Activated T-cell treated with anti-CD3 and anti-CD28 coated beads for 4 hours (primary cell): ENCODE results near the gene ARRDC5.
"Not testable (repeated sequence)": the region's sequence is repeated elsewhere in the genome, so short reads cannot be mapped to it uniquely, and the experiment has no call there.

Experiments used
- DNase-seq: peaks from one replicate; pipeline ENCODE4 v3.0.0-alpha.2; 2020

ARRDC5 gene

GRCh38 chr19:4909897-4910593 lies 7.3 kb upstream of the ARRDC5 start:
- peak; percentile 88 for DNase-seq

- DNase-seq: no peak
Measured at GRCh38 chr19:4909156-4909896, 6.6 kb upstream of the ARRDC5 start, which contains the start of gene UHRF1. TSS of gene UHRF1 (plus strand) at chr19:4909501. CDS start at chr19:4910886, 1,385 bp downstream.

DNA sequence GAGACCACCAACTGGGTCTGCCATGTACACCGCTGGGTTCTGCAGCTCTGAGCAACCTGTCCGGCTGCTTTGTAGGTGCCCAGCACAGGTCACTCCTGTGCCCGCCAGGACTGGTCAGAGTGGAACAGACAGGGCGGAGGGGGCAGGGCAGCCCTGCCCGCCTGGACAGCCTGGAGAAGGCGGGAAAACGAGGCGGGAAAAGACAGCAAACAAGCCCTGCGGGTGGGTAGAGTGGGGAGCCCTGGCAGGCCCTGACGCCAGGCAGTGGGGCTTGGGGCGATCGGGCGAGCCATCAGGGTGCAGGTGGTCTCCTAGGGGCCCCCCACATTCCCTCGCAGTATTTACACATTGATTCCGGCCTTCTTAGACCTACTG lies 6.1 kb upstream of the ARRDC5 start:
- DNase-seq: no peak

DNA sequence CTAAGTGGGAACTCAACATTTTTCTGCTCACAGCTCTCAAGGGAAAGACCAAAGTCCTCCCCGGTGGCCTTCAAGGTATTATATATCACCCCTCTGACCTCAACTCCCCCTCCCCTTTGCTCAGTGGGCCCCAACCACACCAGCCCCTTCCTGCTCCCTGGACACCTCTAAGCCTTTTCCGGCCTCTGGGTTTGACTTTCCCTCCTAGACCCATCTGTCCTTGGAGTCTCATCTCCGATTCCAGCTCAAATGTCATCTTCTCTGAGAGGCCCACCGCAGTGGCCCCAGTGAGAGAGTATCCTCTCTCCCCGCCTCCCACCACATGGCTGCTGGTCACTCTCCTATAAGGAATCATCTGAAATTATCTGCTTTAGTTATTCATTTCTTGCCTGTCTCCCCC lies 5.7 kb upstream of the ARRDC5 start:
- DNase-seq: no peak

GRCh38 chr19:4906963-4907362 lies 4.3 kb upstream of the ARRDC5 start:
- DNase-seq: no peak

GRCh38 chr19:4904481-4904880 lies 1.8 kb upstream of the ARRDC5 start:
- no peak for DNase-seq

- not testable (repeated sequence) for DNase-seq
Measured at GRCh38 chr19:4900879-4901278, 1.8 kb downstream of the ARRDC5 start.

GRCh38 chr19:4897146-4897545 lies 5.5 kb downstream of the ARRDC5 start:
- DNase-seq: no peak

DNA sequence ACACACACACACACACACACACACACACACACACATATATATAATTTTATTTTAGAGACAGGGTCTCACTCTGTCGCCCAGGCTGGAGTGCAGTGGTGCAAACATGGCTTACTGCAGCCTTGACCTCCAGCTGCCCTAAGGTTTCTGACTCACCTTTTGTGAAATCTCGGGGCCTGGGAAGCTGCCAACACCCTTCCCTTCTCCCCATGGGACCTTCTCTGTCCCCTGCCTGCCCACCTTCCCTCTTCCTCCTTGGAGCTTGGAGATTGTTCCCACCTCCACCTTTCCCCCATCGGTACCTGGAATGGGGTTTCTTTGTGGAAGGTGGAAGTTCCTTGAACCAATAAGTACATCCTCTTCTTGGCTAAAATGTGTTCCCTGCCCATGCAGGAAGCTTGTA lies 6.3 kb downstream of the ARRDC5 start:
- no peak for DNase-seq

GRCh38 chr19:4892962-4893361 lies 9.7 kb downstream of the ARRDC5 start:
- DNase-seq: not testable (repeated sequence)

DNA sequence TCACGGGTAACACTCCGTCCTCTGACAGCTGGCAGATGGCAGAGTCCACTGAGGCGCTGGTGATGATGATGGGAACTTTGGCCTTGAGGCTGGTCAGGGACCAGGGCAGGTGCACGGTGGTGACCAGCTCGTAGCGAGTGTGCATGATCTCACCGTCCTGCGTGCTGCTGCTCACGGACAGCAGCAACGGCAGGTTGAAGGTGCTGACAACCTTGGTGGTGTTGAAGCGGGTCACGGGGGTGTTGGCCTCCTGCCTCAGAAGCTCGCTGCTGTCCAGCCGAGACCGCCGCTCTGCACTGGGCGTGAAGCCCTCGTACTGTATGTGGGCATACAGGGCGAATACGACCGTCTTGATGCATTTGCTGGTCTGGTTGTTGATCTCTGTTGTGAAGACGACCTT lies 11.6 kb downstream of the ARRDC5 start:
- DNase-seq: no peak

- DNase-seq: no peak
Measured at GRCh38 chr19:4889034-4889815, 13.5 kb downstream of the ARRDC5 start.

DNA sequence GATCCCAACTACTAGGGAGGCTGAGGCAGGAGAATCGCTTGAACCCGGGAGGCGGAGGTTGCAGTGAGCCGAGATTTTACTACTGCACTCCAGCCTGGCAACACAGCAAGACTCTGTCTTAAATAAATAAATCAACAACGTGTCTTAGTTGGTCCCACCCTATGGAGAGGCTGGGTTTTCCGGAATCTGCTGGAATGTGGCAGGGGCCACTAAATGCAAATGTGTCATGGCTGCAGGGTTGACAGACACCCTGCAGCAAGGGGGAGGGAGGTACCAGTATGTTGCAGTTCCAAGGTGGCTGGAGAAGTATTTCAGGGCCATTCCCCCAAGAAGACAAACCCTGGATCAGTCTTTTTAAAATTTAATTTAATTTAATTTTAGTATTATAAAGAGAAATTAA lies 14.9 kb downstream of the ARRDC5 start:
- not testable (repeated sequence) for DNase-seq

DNA sequence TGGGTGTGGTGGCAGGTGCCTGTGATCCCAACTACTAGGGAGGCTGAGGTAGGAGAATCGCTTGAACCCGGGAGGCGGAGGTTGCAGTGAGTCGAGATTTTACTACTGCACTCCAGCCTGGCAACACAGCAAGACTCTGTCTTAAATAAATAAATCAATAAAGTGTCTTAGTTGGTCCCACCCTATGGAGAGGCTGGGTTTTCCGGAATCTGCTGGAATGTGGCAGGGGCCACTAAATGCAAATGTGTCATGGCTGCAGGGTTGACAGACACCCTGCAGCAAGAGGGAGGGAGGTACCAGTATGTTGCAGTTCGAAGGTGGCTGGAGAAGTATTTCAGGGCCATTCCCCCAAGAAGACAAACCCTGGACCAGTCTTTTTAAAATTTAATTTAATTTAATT lies 17.7 kb downstream of the ARRDC5 start:
- not testable (repeated sequence) for DNase-seq

DNA sequence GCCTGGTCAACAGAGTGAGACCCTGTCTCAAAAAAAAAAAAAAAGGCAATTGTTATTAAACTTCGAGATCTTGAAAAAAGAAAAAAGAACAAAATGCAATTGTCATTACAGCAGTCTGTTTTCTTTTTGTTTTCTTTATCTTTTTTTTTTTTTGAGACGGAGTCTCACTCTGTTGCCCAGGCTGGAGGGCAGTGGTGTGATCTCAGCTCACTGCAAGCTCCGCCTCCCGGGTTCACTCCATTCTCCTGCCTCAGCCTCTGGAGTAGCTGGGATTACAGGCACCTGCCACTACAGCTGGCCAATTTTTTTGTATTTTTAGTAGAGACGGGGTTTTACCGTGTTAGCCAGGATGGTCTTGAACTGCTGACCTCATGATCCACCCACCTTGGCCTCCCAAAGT lies 19.8 kb downstream of the ARRDC5 start:
- not testable (repeated sequence) for DNase-seq

GRCh38 chr19:4879041-4879440 lies 23.7 kb downstream of the ARRDC5 start:
- DNase-seq: no peak

GRCh38 chr19:4878491-4878968 lies 24.2 kb downstream of the ARRDC5 start:
- no peak for DNase-seq

DNA sequence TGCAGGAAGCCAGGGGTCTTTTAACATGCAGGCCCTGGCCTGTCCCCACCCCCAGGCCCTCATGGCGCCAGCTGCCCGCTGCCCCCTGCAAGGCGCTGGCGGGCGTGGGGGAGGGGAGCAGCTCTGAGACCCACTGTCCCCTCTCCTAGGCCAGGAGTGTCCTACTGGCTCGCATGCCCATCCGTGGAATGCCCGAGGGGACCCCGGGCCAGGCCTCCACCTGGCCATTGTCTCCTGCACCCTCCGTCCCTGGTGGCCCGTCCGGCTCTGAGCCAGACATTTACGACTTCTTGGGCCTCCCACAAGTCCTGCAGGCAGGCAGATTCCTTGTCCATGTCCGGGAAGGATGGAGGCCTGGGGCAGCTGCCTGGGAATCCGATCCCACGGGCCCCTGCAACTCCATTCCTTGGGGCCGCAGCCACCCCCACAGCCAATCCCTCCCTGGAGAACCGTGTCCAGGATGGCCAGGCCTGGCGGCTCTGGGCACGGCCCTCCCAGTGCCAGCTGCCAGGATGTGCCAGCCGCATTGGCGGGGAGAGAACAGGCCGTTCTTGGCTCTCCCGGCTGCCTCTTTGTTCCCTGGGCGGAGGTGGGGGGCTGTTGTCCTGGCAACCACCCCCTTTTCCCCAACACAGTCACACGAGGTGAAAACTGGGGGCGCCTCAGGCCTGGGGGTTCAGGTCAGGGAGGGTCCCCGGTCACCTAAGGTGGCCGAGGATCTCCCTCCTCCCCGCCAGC lies 24.8 kb downstream of the ARRDC5 start:
- DNase-seq: no peak

GRCh38 chr19:4873930-4874329 lies 28.8 kb downstream of the ARRDC5 start:
- DNase-seq: no peak

- no peak for DNase-seq
Measured at GRCh38 chr19:4871711-4872110, 31.0 kb downstream of the ARRDC5 start.

DNA sequence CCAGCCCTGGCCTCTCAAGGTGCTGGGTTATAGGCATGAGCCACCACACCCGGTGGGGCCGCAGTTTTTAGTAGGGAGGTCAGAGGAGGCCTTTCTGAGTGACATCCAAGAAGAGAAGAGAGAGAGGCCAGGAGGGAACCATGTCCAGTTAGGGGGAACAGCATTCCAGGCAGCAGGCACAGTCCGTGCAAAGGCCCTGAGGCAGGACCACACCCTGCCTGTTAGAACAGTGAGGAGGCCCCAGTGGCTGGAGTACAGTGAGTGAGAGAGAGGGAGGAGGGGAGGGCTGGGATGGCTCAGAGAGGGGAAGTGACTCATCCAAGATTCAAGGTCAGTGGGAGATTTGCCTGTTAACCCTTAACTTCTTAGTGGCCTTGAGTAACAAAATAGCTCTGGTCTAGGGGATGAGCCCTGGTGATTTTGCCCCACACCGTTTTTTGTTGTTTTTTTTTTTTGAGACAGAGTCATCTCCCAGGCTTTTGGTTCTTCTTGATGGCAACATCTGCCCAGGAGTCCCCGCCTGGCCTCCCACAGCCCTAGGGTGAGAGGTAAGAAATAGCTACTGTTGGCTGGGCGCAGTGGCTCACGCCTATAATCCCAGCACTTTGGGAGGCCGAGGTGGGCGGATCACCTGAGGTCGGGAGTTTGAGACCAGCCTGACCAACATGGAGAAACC lies 32.5 kb downstream of the ARRDC5 start:
- DNase-seq: no peak

DNA sequence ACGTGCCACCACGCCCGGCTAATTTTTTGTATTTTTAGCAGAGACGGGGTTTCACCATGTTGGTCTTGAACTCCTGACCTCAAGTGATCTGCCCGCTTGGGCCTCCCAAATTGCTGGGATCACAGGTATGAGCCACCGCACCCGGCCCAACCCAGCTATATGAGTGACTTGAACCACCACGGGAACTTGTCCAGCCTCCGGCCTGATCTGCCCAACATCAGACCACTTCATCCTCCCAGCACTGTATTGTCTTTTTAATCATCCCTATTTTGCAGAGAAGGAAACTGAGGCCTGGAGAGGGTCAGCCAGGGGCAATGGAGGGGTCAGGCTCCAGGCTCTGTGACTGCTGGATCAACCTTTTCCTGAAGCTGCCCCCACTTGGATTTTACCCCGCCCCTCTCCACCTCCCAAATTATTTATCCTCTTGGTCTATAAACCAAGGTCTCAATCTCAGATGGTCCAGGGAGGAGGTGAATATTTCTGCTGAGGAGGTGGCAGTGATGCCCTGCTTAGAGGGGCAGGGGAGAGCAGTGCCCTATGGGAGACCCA lies 34.3 kb downstream of the ARRDC5 start:
- no peak for DNase-seq
